ENCODE results near the gene MOB3A.

MOB3A gene

GRCh38 chr19:2123682-2124387, 27.7 kb upstream of the MOB3A start:
- DNase-seq: no peak

GRCh38 chr19:2122982-2123381, 26.9 kb upstream of the MOB3A start:
- DNase-seq: no peak

GRCh38 chr19:2122251-2122650, 26.1 kb upstream of the MOB3A start:
- no peak for DNase-seq

GRCh38 chr19:2121416-2122051, 25.4 kb upstream of the MOB3A start:
- no peak for DNase-seq

GRCh38 chr19:2120821-2121220, 24.7 kb upstream of the MOB3A start:
- DNase-seq: no peak

- no peak for DNase-seq
These were observed 24.0 kb upstream of the MOB3A start for GRCh38 chr19:2119921-2120785.

- DNase-seq: no peak
These were observed 22.3 kb upstream of the MOB3A start for GRCh38 chr19:2118438-2118837.

GRCh38 chr19:2117215-2117960, 21.3 kb upstream of the MOB3A start:
- DNase-seq: no peak

- DNase-seq: no peak
These were observed 20.4 kb upstream of the MOB3A start for GRCh38 chr19:2116507-2116906.

- DNase-seq: no peak
These were observed 19.8 kb upstream of the MOB3A start for GRCh38 chr19:2115911-2116426.

GRCh38 chr19:2115324-2115723, 19.2 kb upstream of the MOB3A start:
- DNase-seq: no peak

- DNase-seq: no peak
These were observed 18.7 kb upstream of the MOB3A start for GRCh38 chr19:2114821-2115220.

GRCh38 chr19:2114218-2114617, 18.1 kb upstream of the MOB3A start:
- DNase-seq: no peak

- no peak for DNase-seq
These were observed 17.5 kb upstream of the MOB3A start for GRCh38 chr19:2113439-2114211.

- DNase-seq: no peak
These were observed 16.6 kb upstream of the MOB3A start for GRCh38 chr19:2112516-2113320.

GRCh38 chr19:2111886-2112285, 15.8 kb upstream of the MOB3A start:
- no peak for DNase-seq

- DNase-seq: no peak
These were observed 15.3 kb upstream of the MOB3A start for GRCh38 chr19:2111425-2111824.

- no peak for DNase-seq
These were observed 14.7 kb upstream of the MOB3A start for GRCh38 chr19:2110822-2111221.

- no peak for DNase-seq
These were observed 13.1 kb upstream of the MOB3A start for GRCh38 chr19:2109046-2109864.

All from activated CD4-positive, alpha-beta T cell treated with anti-CD3 and anti-CD28 coated beads, Interleukin-2, Interleukin-6, amounts not matched to agents 100 ng/mL and 50 ng/mL, durations not matched to agents 16 hours and 8 hours (primary cell).